HEK293 (cell line): ENCODE measurements around the gene ZFPL1.

Source experiments
- RBAK ChIP-seq: fragments of 450-650 bp; formaldehyde crosslinking; IDR thresholded peaks from 2 replicates; pipeline ENCODE4 v1.5.1; 2016; ENCODE audit warnings: missing biosample characterization, missing genetic modification characterization
- ZBTB49 ChIP-seq: fragments of 450-650 bp; formaldehyde crosslinking; IDR thresholded peaks from 2 replicates; pipeline ENCODE4 v1.5.1; 2016; ENCODE audit warnings: missing biosample characterization, missing genetic modification characterization, low read depth
- ZEB2 ChIP-seq: fragments of 450-650 bp; formaldehyde crosslinking; IDR thresholded peaks from 2 replicates; pipeline ENCODE4 v1.5.1; 2016; ENCODE audit warnings: missing biosample characterization, missing genetic modification characterization
- ZIC2 ChIP-seq: fragments of 450-650 bp; formaldehyde crosslinking; IDR thresholded peaks from 2 replicates; pipeline ENCODE4 v1.5.1; 2016; ENCODE audit warnings: missing biosample characterization, missing genetic modification characterization
- ZNF530 ChIP-seq: fragments of 450-650 bp; formaldehyde crosslinking; IDR thresholded peaks from 2 replicates; pipeline ENCODE4 v1.5.1; 2016; ENCODE audit warnings: low read depth, missing biosample characterization, missing genetic modification characterization
- ZNF549 ChIP-seq: fragments of 450-650 bp; IDR thresholded peaks from 2 replicates; pipeline ENCODE4 v1.5.1; 2018; ENCODE audit warnings: missing biosample characterization, missing genetic modification characterization, mild to moderate bottlenecking, inconsistent platforms, moderate library complexity
- ZNF610 ChIP-seq: fragments of 450-650 bp; formaldehyde crosslinking; IDR thresholded peaks from 2 replicates; pipeline ENCODE4 v1.5.1; 2016; ENCODE audit warnings: missing biosample characterization, missing genetic modification characterization, borderline replicate concordance
- ZNF624 ChIP-seq: fragments of 450-650 bp; formaldehyde crosslinking; IDR thresholded peaks from 2 replicates; pipeline ENCODE4 v1.5.1; 2017; ENCODE audit warnings: missing biosample characterization, missing genetic modification characterization
- ZNF670 ChIP-seq: fragments of 450-650 bp; formaldehyde crosslinking; IDR thresholded peaks from 2 replicates; pipeline ENCODE4 v1.5.1; 2016; ENCODE audit warnings: missing biosample characterization, missing genetic modification characterization, low read depth
- TF ChIP-seq, protein P1 (sequence below): fragments of 450-650 bp; formaldehyde crosslinking; IDR thresholded peaks from 2 replicates; pipeline ENCODE4 v1.5.1; 2016; ENCODE audit warnings: missing biosample characterization, missing genetic modification characterization

- TF ChIP-seq ZNF670 (no peak), ZNF530 (tag by site-specific recombination) (no peak), ZEB2 (tag by site-specific recombination) (no peak), ZIC2 (tag by site-specific recombination) (no peak), ZNF549 (no peak), ZNF610 (tag by site-specific recombination) (no peak), ZNF624 (no peak), ZBTB49 (tag by site-specific recombination) (no peak), RBAK (tag by site-specific recombination) (no peak)
- TF ChIP-seq, protein P1, sequence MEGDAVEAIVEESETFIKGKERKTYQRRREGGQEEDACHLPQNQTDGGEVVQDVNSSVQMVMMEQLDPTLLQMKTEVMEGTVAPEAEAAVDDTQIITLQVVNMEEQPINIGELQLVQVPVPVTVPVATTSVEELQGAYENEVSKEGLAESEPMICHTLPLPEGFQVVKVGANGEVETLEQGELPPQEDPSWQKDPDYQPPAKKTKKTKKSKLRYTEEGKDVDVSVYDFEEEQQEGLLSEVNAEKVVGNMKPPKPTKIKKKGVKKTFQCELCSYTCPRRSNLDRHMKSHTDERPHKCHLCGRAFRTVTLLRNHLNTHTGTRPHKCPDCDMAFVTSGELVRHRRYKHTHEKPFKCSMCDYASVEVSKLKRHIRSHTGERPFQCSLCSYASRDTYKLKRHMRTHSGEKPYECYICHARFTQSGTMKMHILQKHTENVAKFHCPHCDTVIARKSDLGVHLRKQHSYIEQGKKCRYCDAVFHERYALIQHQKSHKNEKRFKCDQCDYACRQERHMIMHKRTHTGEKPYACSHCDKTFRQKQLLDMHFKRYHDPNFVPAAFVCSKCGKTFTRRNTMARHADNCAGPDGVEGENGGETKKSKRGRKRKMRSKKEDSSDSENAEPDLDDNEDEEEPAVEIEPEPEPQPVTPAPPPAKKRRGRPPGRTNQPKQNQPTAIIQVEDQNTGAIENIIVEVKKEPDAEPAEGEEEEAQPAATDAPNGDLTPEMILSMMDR (tag by site-specific recombination), result no peak
Observed at GRCh38 chr11:65119670-65119995, 35.6 kb downstream of the ZFPL1 start.
